BE2C (cell line): ENCODE results near the gene IL6R.

Experiments
- DNase-seq: peaks from one replicate; pipeline ENCODE4 v3.0.0-alpha.2; 2020
- H3K27me3 ChIP-seq: fragments of 250-450 bp; sonication (Bioruptor Pico); 2 replicates; pipeline ENCODE4 v1.5.1; 2020; ENCODE audit warnings: mild to moderate bottlenecking
- H3K36me3 ChIP-seq: fragments of 250-450 bp; sonication (Bioruptor Pico); 2 replicates; pipeline ENCODE4 v1.5.1; 2020; ENCODE audit warnings: mild to moderate bottlenecking
- H3K4me1 ChIP-seq: fragments of 250-450 bp; sonication (Bioruptor Pico); 2 replicates; pipeline ENCODE4 v1.5.1; 2020
- H3K4me3 ChIP-seq: 2 replicates; pipeline ENCODE4 v1.5.1; 2011; ENCODE audit warnings: low read depth, low read length
- H3K9me3 ChIP-seq: fragments of 250-450 bp; sonication (Bioruptor Pico); 2 replicates; pipeline ENCODE4 v1.5.1; 2020
- CTCF ChIP-seq: IDR thresholded peaks from 2 replicates; pipeline ENCODE4 v1.5.1; 2012; ENCODE audit warnings: mild to moderate bottlenecking, low read depth, low read length

The IL6R gene

GRCh38 chr1:154488922-154489321 is 83.8 kb downstream of the IL6R start:
- no peak for DNase-seq
- Histone ChIP-seq H3K4me3 (no peak overlapping the region), H3K27me3 (no peaks in the 10 kb centered on the region), H3K9me3 (no peaks in the 10 kb centered on the region), H3K4me1 (0 out of 2 replicates have a peak, but pooled peaks cover 3% of the 10 kb centered on the region), H3K36me3 (no peaks in the 10 kb centered on the region)
- TF ChIP-seq CTCF, result no peak

- DNase-seq, result no peak
- Histone ChIP-seq H3K4me1 (0 out of 2 replicates have a peak, but pooled peaks cover 3% of the 10 kb centered on the region), H3K4me3 (no peak overlapping the region), H3K36me3 (no peaks in the 10 kb centered on the region), H3K9me3 (no peaks in the 10 kb centered on the region), H3K27me3 (no peaks in the 10 kb centered on the region)
- no peak for TF ChIP-seq CTCF
Measured at GRCh38 chr1:154489695-154490274, 84.6 kb downstream of the IL6R start.

- H3K4me1 ChIP-seq, result 0 out of 2 replicates have a peak, but pooled peaks cover 3% of the 10 kb centered on the region
- TF ChIP-seq CTCF, result no peak
- H3K27me3 ChIP-seq, result no peaks in the 10 kb centered on the region
- no peaks in the 10 kb centered on the region for H3K9me3 ChIP-seq
- H3K4me3 ChIP-seq, result no peak overlapping the region
- no peaks in the 10 kb centered on the region for H3K36me3 ChIP-seq
- DNase-seq, result no peak
Measured at GRCh38 chr1:154490317-154490716, 85.2 kb downstream of the IL6R start.

DNA sequence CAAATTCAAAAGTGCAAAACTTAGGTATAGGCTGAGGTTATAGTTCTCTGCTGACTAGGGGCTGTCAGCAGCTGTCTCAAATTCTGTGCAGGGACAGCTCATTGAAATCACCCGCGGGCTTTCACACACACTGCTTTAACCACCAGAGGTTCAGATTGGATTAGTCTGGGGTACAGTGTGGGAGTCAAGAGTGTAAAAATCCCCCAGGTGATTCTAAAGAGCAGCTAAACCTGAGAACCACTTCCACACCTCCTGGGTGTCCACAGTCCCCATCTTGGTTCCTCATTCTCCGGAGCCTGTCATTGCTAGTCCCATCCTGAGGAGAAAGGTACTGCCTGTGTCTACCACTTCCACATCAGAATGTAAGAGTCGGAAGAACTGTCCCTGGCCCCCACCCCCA is 87.0 kb downstream of the IL6R start:
- no peak overlapping the region for H3K4me3 ChIP-seq
- H3K4me1 ChIP-seq, result 0 out of 2 replicates have a peak, but pooled peaks cover 3% of the 10 kb centered on the region
- no peak for TF ChIP-seq CTCF
- H3K36me3 ChIP-seq, result no peaks in the 10 kb centered on the region
- no peaks in the 10 kb centered on the region for H3K9me3 ChIP-seq
- no peaks in the 10 kb centered on the region for H3K27me3 ChIP-seq
- DNase-seq, result no peak

DNA sequence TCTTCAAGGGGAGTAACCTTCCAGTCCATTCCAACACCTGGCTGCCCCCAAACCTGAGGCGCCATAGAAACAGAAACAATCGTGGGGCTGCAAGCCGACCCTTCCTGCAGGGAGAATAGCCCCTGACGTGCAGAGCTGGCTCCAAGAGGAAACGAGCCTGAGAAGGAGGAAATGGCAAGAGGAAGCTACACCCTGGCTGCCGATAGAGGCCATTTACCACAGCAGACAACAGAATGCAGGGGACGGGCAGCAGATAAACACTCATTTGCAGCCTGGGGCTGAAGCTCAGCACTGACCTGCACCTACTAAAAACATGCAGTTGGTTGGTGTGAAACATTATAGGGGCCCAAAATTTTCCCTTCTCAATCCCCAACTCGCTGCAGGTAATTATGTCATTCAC is 88.1 kb downstream of the IL6R start:
- Histone ChIP-seq H3K27me3 (no peaks in the 10 kb centered on the region), H3K36me3 (no peaks in the 10 kb centered on the region), H3K4me3 (no peak overlapping the region), H3K4me1 (0 out of 2 replicates have a peak, but pooled peaks cover 3% of the 10 kb centered on the region), H3K9me3 (no peaks in the 10 kb centered on the region)
- DNase-seq, result no peak
- no peak for TF ChIP-seq CTCF

- Histone ChIP-seq H3K9me3 (no peaks in the 10 kb centered on the region), H3K4me1 (no peaks in the 10 kb centered on the region), H3K27me3 (peaks cover 13% of the 10 kb centered on the region), H3K36me3 (no peaks in the 10 kb centered on the region), H3K4me3 (no peak overlapping the region)
- DNase-seq, result no peak
- TF ChIP-seq CTCF, result no peak
Measured at GRCh38 chr1:154495496-154496273, 90.5 kb downstream of the IL6R start.
